ENCODE measurements around the gene SMURF1. TPM values are rescaled to one million over a fixed set of nuclear protein-coding genes. Genes with fewer than 3 reads are reported as not detected.

Gene SMURF1
- total RNA-seq, 1 donor from 2014 or later = 51.3 TPM

DNA sequence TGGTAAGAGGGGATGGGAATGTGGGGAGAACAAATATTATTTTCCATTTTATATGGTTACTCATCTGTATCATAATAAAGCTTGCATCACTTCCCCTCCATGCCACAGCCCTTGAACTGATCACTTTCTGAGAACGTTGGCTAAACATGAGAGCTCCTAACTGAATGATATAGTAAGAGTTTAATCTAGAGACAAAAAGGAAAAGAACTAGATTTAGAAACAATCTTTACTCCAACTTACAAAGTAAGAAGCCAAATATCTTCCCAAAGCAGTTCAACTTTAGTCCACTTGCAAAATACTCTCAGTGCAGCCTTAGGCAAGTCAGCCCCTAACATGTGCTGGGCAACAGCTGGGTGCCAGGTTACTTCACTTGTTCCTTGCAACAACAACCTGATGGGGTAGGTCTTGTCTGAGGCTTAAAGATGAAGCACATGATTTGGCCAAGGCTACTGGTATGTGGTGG, 20.3 kb downstream of the SMURF1 start:
- H3K4me3 ChIP-seq (ENCODE audit: low read depth, low read length) = no peak overlapping the region
- no peaks in the 10 kb centered on the region for H3K27me3 ChIP-seq (ENCODE audit: control insufficient read depth, insufficient read depth, low read length)
- TF ChIP-seq, protein P1, sequence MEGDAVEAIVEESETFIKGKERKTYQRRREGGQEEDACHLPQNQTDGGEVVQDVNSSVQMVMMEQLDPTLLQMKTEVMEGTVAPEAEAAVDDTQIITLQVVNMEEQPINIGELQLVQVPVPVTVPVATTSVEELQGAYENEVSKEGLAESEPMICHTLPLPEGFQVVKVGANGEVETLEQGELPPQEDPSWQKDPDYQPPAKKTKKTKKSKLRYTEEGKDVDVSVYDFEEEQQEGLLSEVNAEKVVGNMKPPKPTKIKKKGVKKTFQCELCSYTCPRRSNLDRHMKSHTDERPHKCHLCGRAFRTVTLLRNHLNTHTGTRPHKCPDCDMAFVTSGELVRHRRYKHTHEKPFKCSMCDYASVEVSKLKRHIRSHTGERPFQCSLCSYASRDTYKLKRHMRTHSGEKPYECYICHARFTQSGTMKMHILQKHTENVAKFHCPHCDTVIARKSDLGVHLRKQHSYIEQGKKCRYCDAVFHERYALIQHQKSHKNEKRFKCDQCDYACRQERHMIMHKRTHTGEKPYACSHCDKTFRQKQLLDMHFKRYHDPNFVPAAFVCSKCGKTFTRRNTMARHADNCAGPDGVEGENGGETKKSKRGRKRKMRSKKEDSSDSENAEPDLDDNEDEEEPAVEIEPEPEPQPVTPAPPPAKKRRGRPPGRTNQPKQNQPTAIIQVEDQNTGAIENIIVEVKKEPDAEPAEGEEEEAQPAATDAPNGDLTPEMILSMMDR (IDR thresholded peaks at IDR 0.05; ENCODE audit: insufficient read depth, low read length, poor library complexity, severe bottlenecking) = no peak
- DNase-seq (ENCODE audit: low read depth) = no peak
- H3K36me3 ChIP-seq (ENCODE audit: control insufficient read depth, insufficient read depth, low read length) = no peaks in the 10 kb centered on the region

DNA sequence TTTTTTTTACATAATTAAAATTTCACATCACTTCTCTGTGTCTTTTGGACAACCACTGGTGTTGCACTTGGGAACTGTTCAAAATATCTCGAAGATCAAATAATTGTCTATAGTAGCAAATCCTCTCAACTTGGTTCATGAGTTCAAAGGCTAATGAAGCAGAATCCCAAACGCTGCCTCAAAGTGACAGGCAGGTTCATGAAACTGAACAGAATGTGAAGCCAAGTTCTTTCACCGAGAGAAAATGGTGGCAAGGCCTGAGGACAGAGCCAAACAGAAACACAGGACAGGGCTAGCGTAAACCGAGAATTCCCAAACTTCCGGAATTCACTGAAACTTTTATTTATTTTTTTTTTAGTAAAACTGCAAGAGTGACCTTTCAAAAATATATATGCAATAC, 21.1 kb downstream of the SMURF1 start:
- no peak overlapping the region for H3K4me3 ChIP-seq (ENCODE audit: low read depth, low read length)
- TF ChIP-seq, protein P1 (IDR thresholded peaks at IDR 0.05; ENCODE audit: insufficient read depth, low read length, poor library complexity, severe bottlenecking) = no peak
- peaks cover 1% of the 10 kb centered on the region for H3K36me3 ChIP-seq (ENCODE audit: control insufficient read depth, insufficient read depth, low read length)
- H3K27me3 ChIP-seq (ENCODE audit: control insufficient read depth, insufficient read depth, low read length) = no peaks in the 10 kb centered on the region
- no peak for DNase-seq (ENCODE audit: low read depth)

DNA sequence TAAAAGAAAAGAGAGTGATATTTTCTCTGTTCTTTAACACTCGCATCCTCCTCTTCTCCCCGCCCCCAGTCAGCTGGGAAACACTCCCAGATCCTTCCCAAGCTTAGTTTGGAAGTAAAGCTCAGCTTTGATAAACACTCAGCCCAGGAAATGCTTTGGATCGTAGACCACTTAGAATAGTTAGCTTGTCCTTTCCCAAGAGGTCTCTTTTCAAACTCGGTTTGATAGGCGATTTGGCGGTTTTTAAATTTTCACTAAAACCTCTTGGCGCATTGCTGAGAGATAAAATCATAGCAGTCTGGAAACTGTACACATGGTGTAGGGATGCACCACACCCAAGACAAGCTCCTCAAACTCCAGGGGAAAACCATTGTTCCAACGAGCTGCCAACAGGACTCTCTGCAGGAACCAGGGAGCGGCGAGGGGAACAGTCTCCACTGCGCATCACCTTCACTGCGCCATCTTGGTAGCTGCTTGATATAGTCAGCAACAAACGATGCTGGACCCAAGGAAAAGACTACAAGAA, 22.3 kb downstream of the SMURF1 start:
- Histone ChIP-seq H3K27me3 (ENCODE audit: control insufficient read depth, insufficient read depth, low read length) (no peaks in the 10 kb centered on the region), H3K36me3 (ENCODE audit: control insufficient read depth, insufficient read depth, low read length) (peaks cover 1% of the 10 kb centered on the region), H3K4me3 (ENCODE audit: low read depth, low read length) (no peak overlapping the region)
- DNase-seq (ENCODE audit: low read depth) = no peak
- TF ChIP-seq, protein P1 (IDR thresholded peaks at IDR 0.05; ENCODE audit: insufficient read depth, low read length, poor library complexity, severe bottlenecking) = no peak

DNA sequence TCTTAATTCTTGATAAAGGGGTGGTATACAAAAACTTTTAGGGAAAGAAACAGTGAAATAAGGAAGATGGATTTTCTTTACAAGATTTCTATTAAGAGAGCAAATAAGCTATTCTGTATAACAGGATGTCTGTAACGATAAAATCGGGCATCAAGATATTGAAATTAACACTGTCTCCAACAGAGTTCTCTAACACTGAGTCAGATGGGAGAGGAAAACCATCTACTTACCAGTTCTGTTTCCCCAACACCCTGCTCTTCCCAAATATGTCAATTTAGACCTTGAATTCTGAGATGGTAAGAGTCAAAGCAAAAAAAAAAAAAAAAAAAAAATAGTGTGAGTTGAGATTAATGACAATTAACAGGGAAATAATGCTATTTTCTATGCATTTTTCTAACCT, 23.0 kb downstream of the SMURF1 start:
- Histone ChIP-seq H3K4me3 (ENCODE audit: low read depth, low read length) (no peak overlapping the region), H3K27me3 (ENCODE audit: control insufficient read depth, insufficient read depth, low read length) (no peaks in the 10 kb centered on the region), H3K36me3 (ENCODE audit: control insufficient read depth, insufficient read depth, low read length) (peaks cover 1% of the 10 kb centered on the region)
- TF ChIP-seq, protein P1 (IDR thresholded peaks at IDR 0.05; ENCODE audit: insufficient read depth, low read length, poor library complexity, severe bottlenecking) = no peak
- DNase-seq (ENCODE audit: low read depth) = no peak

DNA sequence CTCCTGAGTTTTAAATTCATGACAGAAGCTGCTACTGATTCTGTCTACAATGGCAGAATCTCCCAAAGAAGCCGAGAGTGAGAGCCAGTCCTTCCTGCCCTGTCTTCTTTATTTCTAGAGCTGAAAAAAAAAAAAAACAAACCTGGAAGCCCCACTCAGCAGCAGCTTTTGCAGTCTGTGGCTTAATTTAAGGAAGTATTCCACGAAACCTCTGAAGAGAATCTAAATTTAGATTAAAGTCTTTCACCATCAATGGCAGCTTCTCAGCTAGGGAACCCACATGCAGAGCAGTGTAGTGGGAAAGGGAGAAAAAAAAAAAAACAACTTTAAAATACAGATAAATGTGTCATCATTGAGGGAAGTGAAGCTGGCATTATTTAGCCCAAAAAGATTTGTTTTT, 23.4 kb downstream of the SMURF1 start:
- no peak for DNase-seq (ENCODE audit: low read depth)
- TF ChIP-seq, protein P1 (IDR thresholded peaks at IDR 0.05; ENCODE audit: insufficient read depth, low read length, poor library complexity, severe bottlenecking) = no peak
- H3K4me3 ChIP-seq (ENCODE audit: low read depth, low read length) = no peak overlapping the region
- H3K36me3 ChIP-seq (ENCODE audit: control insufficient read depth, insufficient read depth, low read length) = peaks cover 1% of the 10 kb centered on the region
- no peaks in the 10 kb centered on the region for H3K27me3 ChIP-seq (ENCODE audit: control insufficient read depth, insufficient read depth, low read length)

DNA sequence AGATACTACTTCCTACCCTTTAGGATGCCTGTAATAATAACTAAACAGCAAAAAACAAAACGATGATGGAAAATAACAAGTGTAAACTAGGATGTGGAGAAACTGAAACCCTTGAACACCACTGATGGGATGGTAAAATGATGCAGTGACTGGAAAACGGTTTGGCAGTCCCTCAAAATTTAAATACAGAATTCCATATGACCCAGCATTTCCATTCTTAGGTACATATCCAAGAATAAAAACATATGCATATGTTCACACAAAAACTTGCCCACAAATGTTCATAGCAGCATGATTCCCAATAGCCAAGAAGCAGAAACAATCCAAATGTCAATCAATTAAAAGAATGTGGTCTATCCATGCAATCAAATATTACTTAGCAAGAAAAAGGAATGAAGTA, 25.8 kb downstream of the SMURF1 start:
- Histone ChIP-seq H3K27me3 (ENCODE audit: control insufficient read depth, insufficient read depth, low read length) (no peaks in the 10 kb centered on the region), H3K36me3 (ENCODE audit: control insufficient read depth, insufficient read depth, low read length) (peaks cover 1% of the 10 kb centered on the region), H3K4me3 (ENCODE audit: low read depth, low read length) (no peak overlapping the region)
- TF ChIP-seq, protein P1 (IDR thresholded peaks at IDR 0.05; ENCODE audit: insufficient read depth, low read length, poor library complexity, severe bottlenecking) = no peak
- DNase-seq (ENCODE audit: low read depth) = no peak

All from kidney epithelial cell (primary cell).